Measurements from ENCODE around the gene AKT3. TPM values are rescaled to one million over a fixed set of nuclear protein-coding genes. Genes with fewer than 3 reads are reported as not detected.

Gene AKT3
- polyA plus RNA-seq, 3 donors: 3.6 to 27.2 (median 8.0) TPM

- no peak overlapping the region for H3K27ac ChIP-seq (ENCODE audit: low read depth, low read length)
- WGBS, 3 donors: 80 to 83% (median 81%) methylated on average over 7 of the region's 7 CpGs
These were observed 336.1 kb downstream of the AKT3 start for GRCh38 chr1:243513726-243514491.

GRCh38 chr1:243510928-243511327 is 339.1 kb downstream of the AKT3 start:
- 93 to 97% (median 95%) methylated on average over 3 of the region's 3 CpGs for WGBS, 3 donors
- H3K27ac ChIP-seq (ENCODE audit: low read depth, low read length): no peak overlapping the region

GRCh38 chr1:243508943-243509342 is 341.1 kb downstream of the AKT3 start:
- 94 to 100% (median 98%) methylated on average over 1 of the region's 1 CpG for WGBS, 3 donors

GRCh38 chr1:243508303-243508713 is 341.7 kb downstream of the AKT3 start:
- 60 to 83% (median 66%) methylated on average over 9 of the region's 9 CpGs for WGBS, 3 donors

More at GRCh38 chr1:243508943-243509342, 341.1 kb downstream of the AKT3 start:
- no peak overlapping the region for H3K27ac ChIP-seq (ENCODE audit: low read depth, low read length)

GRCh38 chr1:243507672-243508302 is 342.3 kb downstream of the AKT3 start:
- H3K27ac ChIP-seq (ENCODE audit: low read depth, low read length): no peak overlapping the region
- 76 to 86% (median 77%) methylated on average over 8 of the region's 8 CpGs for WGBS, 3 donors

More at GRCh38 chr1:243508303-243508713, 341.7 kb downstream of the AKT3 start:
- H3K27ac ChIP-seq (ENCODE audit: low read depth, low read length): no peak overlapping the region

- H3K27ac ChIP-seq (ENCODE audit: low read depth, low read length): no peak overlapping the region
- WGBS, 3 donors: 67 to 86% (median 74%) methylated on average over 5 of the region's 5 CpGs
These were observed 342.9 kb downstream of the AKT3 start for GRCh38 chr1:243507001-243507671.

- 72 to 84% (median 79%) methylated on average over 10 of the region's 10 CpGs for WGBS, 3 donors
- no peak overlapping the region for H3K27ac ChIP-seq (ENCODE audit: low read depth, low read length)
These were observed 343.9 kb downstream of the AKT3 start for GRCh38 chr1:243505986-243506689.

GRCh38 chr1:243503155-243503554 is 346.9 kb downstream of the AKT3 start:
- no peak overlapping the region for H3K27ac ChIP-seq (ENCODE audit: low read depth, low read length)
- WGBS, 3 donors: 89 to 95% (median 95%) methylated on average over 8 of the region's 8 CpGs

GRCh38 chr1:243501002-243501401 is 349.0 kb downstream of the AKT3 start:
- WGBS, 3 donors: 78 to 90% (median 84%) methylated on average over 5 of the region's 5 CpGs
- no peak overlapping the region for H3K27ac ChIP-seq (ENCODE audit: low read depth, low read length)

- WGBS, 3 donors: 86 to 95% (median 92%) methylated on average over 5 of the region's 5 CpGs
These were observed 349.5 kb downstream of the AKT3 start for GRCh38 chr1:243500512-243500911.

GRCh38 chr1:243499711-243500110 is 350.3 kb downstream of the AKT3 start:
- WGBS, 3 donors: 90 to 97% (median 93%) methylated on average over 10 of the region's 10 CpGs

More at GRCh38 chr1:243500512-243500911, 349.5 kb downstream of the AKT3 start:
- no peak overlapping the region for H3K27ac ChIP-seq (ENCODE audit: low read depth, low read length)

GRCh38 chr1:243499248-243499647 is 350.8 kb downstream of the AKT3 start:
- 53 to 90% (median 90%) methylated on average over 4 of the region's 4 CpGs for WGBS, 3 donors
- no peak overlapping the region for H3K27ac ChIP-seq (ENCODE audit: low read depth, low read length)

More at GRCh38 chr1:243499711-243500110, 350.3 kb downstream of the AKT3 start:
- H3K27ac ChIP-seq (ENCODE audit: low read depth, low read length): no peak overlapping the region

- H3K27ac ChIP-seq (ENCODE audit: low read depth, low read length): no peak overlapping the region
- WGBS, 3 donors: 94 to 96% (median 95%) methylated on average over 10 of the region's 10 CpGs
These were observed 351.9 kb downstream of the AKT3 start for GRCh38 chr1:243497939-243498681.

- no peak overlapping the region for H3K27ac ChIP-seq (ENCODE audit: low read depth, low read length)
- WGBS, 3 donors: 93 to 96% (median 95%) methylated on average over 11 of the region's 11 CpGs
These were observed 353.2 kb downstream of the AKT3 start for GRCh38 chr1:243496806-243497205.

GRCh38 chr1:243496187-243496646 is 353.8 kb downstream of the AKT3 start:
- no peak overlapping the region for H3K27ac ChIP-seq (ENCODE audit: low read depth, low read length)
- WGBS, 3 donors: 55 to 78% (median 68%) methylated on average over 19 of the region's 19 CpGs

- WGBS, 3 donors: 74 to 89% (median 77%) methylated on average over 24 of the region's 24 CpGs
- no peak overlapping the region for H3K27ac ChIP-seq (ENCODE audit: low read depth, low read length)
These were observed 354.4 kb downstream of the AKT3 start for GRCh38 chr1:243495442-243496186.

Data from adipose tissue (tissue), 3 donors.